ENCODE data around the gene MAP3K5.
"Not testable (repeated sequence)": the region's sequence is repeated elsewhere in the genome, so short reads cannot be mapped to it uniquely, and the experiment has no call there.

The MAP3K5 gene

DNA sequence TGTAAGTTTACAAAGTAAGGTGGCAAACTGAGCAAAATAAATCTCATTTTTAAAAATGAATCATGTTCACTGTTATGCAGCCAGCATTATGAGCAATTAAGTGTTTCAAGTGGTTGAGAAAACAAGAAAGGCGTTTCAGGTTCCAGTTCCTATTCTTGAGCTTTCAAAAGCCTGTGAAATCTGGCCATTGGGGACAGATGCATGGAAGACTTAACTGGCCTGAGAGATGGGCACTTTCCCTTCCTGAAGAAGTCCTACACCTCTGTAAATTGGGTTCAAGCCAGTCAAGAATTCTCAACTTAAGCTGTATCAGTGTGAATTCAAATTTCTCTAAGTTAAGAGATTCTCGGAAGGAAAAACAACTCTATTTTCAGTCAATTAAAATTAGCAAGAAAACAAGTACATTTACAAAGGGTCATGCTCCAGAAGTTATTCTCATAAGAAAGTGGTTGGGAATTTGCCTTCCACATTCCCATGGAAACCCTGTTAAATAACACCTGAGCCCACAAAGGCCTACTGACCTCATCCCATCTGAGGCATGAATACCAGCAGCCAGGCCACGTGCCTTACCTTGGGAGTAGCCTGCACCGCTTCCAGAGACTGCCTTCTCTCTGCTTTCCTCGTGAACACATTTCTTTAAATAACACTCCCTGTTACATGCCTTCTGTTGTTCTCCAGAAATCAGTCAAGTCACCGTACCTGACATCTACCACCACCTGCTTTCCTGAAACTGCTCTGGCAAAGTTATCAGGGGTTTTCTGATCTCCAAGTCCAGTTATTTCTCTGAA is 19.4 kb downstream of the MAP3K5 start:
- DNase-seq: no peak

DNA sequence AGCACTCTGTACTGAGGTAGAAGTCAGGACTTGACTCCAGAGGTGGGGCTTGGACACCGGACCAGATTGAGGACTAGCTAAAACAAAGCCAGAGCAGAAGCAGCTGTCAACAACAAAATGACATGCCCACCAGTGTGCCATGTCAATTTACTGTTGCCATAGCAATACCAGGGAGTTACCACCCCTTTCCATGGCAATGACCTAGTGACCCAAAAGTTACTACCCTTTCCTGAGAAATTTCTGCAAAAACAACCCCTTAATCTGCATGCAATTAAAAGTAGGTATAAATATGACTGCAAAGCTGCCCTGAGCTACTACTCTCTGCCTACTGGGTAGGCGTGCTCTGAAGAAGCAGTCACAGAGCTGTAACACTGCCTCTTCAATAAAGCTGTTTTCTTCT is 21.0 kb downstream of the MAP3K5 start:
- DNase-seq: no peak

DNA sequence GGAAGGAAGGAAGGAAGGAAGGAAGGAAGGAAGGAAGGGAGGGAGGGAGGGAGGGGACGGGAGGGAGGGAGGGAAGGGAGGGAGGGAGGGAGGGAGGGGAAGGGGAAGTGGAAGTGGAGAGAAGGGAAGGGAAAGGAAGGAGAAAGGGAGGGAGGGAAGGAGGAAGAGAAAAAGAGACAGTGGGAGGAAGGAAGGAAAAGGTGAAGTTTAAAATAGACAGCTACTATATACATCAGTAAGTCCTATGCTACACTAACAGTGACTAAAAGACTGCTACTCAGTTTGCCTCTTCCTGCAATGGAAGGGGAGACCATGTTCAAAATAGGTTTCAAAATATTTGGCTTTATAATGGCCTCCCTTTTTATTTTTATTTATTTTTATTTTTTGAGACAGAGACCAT is 22.5 kb downstream of the MAP3K5 start:
- DNase-seq: no peak

DNA sequence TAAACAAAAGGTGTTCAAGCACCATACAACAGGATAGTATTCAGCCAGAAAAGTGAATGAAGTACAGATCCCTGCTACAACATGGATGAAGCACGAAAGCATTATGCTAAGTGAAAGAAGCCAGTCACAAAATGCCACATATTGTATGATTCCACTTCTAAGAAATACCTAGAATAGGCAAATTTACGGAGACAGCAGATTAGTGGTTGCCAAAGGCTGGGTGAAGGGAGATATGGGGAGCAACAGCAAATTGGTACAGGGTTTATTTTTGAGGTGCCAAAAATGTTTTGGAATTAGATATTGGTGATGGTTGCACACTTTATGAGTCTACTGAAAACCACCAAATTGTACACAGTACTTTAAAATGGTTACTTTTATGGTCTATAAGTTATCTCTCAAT is 23.2 kb downstream of the MAP3K5 start:
- DNase-seq: no peak

DNA sequence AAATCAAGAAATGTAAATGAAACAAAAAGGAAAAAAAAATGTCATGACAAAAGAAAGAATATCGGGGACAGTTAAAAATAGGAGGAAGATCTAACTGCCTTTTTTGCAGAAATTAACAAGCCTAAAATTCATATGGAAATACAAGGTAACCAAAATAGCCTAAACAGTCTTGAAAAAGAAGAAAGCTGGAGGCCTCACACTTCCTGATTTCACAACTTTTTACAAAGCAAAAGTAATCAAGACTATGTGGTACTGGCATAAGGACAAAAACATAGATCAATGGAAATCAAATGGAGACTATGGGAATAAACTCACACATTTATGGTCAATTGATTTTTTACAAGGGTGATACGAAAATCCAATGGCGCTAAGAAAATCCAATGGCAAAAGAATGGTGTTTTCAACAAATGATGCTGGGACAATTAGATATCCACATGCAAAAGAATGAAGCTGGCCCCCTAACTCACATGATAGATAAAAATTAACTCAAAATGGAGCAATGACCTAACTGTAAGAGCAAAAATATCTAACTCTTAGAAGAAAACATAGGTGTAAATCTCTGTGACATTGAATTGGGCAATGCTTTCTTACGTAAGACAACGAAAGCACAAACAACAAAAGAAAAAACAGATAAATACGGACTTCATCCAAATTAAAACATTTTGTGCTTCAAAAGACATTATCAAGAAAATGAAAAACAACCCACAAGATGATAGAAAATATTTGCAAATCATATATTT is 24.5 kb downstream of the MAP3K5 start:
- no peak for DNase-seq

DNA sequence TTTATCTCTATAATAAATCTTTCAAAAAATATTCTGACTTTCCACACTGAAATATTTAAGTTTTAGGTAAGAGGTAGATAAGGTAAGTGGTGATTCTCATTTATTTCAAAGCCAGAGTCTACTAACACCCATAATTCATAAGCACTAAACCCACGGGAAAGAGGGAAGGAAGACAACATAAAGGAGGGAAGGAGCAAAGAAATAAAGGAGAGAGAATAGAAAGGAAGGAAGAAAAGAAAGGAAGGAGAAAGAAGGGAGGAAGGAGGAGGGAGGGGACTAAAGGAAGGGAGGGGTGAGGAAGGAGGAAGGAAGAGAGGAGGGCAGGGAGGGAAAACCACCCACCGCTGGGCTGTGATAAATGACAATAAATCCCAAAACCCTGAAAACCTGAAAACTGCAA is 25.2 kb downstream of the MAP3K5 start:
- no peak for DNase-seq

DNA sequence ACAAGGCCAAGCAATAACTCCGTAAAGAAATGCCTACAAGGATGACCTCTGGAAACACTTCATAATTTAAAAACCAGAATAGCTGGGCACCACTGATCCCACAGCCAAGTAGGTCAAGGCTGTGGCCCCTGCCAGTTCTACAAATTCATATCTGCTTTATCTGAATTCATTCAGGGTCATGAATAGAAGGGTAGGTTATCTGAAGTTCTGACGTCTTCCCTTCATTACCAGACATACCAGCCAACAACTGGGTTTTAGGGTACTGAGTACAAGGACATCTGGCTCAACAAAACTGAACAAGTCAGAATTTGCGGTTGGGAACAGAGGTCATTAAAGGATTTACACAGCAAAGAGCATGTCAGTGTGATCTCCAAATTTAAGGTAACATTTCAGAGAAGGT is 26.0 kb downstream of the MAP3K5 start:
- DNase-seq: no peak

DNA sequence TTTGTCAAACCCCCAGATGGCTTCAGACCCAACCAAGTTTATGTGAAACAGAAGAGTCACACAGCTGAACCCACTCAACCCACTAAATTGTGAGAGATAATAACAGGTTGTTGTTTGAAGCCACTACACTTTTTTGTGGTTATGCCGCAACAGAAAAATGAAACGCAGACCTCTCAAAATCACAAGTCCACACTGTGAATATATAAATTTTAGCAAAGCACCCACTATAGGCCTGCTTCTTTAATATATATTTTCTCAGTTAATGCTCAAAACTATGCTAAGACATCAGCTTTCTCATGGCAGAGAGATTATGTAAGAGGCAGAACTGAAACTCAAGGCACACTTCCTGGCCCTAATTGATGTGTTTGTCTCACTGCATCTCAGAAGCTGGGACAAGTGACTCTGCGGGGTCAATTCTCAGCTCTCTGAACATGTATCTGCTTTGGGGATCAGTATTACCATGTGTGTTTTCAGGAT is 27.7 kb downstream of the MAP3K5 start:
- no peak for DNase-seq

DNA sequence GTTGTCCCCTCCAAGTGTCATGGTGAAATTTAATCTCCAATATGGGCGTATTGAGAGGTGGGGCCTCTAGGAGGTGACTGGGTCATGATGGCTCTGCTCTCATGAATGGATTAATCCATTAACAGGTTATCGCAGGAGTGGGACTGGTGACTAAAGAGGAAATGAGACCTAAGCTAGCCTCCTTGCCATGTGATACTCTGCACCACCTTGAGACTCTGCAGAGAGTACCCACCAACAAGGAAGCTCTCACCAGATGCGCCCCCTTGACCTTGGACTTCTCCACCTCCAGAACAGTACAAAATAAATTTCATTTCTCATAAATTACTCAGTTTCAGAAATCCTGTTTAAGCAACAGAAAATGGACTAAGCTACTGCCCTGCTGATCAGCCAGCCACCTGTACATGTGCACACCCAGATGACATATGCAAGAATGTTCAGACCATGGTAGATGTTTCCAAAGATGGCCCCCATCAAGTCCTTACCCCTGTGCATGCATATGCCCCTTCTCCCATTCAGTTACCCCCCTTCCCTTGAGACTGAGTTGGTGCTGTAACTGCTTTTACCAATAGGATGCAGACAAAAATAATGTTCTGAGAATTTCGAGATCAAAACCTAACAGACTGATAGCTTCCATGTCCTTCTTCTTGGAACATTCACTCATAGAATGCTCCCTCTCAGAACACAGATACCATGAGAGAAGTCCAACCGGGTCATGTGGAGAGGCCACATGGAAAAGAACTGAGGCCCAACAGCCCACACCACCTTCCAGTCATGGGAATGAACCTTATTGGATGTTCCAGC is 28.4 kb downstream of the MAP3K5 start:
- DNase-seq: no peak

DNA sequence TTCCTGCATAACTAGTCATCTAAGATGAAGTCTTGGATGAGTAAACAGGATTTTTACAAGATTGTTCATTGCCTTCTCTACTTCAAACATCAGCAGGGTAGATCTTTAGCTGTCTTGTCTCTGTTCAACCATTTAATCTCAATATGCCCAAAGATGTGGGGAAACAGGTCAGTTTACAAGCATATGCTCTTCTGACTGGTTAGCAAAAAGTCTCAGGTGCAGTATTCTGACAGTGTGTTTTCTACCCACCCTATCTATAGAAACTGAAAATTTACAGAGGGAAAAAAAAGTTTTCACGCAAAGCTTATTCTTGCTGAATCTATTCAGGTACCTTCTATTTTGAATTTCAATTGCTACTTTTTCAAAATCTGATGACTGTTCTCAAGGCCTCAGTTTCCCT is 29.0 kb downstream of the MAP3K5 start:
- no peak for DNase-seq

DNA sequence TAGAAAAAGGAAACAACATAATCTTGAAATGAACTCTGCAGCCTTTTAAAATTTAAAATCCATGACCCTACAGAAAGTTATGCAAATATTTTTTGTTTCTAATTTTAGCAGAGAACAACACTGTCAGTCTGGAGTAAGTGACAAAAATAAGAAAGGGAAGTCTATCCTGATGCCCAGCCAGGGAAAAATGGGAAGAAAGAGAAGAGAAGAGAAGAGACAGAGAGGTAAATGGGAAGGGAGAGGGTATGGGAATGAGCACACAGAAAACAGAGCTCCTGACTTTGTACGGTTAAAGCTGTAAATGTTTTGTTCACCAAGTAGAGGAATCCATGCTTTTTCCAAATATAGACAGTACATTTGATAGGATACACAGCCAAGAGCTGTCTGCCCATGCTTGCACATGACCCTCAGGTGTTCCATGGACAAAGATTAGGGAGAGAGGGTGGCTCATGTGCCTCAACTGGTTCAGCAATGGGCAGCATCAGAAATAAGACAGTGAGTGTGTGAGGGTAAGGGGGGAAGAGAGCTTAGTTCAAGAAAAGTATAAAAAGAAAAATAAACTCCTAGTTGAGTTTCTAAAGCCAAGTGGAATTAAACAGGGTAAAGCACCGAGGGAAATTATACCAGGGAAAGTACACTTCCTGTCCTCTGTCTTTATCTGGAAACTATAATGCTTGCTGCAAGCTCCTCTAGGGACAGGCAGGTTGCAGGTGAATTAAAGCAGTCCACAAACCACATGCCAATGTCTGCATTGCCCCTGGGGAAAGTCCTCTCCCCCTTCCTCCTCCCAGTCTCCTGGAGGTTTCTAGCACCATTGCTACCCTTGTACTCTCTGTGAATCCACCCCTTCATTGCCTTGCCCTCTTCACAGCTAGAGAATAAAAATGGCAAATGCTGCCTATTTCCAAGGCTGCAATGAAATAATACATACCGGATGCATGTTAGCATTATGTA is 30.0 kb downstream of the MAP3K5 start:
- no peak for DNase-seq

DNA sequence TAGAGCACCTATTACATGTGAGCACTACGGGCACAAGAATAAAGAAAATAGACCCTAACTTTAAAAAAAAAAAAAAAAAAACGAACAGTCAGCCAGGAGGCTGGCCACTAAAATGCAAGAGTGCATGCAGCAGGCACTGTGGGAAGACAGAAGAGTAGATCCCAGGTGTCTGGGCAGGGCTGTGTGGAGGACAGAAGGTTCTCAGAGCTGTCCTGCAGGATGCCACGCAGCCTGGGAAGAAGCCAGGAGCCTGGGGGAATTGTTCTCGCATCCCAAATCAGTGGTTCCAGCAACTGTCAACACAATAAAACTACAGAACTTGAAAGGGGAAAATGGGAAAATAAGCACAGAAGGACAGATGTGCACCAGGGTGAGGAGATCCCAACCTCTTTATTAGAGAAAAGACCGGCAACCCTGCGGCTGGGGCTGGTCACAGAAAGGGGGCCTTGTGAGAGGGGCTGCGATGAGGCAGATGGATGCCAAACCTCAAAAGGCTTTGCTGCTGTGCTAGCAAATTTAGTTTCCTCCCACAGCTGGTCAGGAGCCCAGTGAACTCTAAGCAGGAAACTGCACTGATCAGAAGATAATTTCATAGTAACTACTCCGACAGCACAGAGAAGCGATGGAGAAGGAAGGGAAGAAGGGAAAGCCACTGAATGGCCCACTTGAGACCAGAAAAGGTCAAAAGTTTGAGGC is 30.9 kb downstream of the MAP3K5 start:
- DNase-seq: no peak

DNA sequence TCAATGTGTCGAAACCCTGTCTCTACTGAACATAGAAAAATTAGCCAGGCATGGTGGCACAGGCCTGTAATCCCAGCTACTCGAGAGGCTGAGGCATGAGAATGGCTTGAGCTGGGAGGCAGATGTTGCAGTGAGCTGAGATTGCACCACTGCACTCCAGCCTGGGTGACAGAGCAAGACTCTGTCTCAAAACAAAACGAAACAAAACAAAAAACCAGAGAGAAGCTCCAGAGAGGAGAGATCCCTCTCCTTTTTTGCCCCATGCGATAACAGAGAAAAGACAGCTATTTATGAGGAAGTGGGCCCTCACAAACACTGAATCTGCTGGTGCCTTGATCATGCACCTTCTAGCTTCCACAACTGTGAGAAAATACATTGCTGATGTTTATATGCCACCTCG is 31.5 kb downstream of the MAP3K5 start:
- DNase-seq: not testable (repeated sequence)

DNA sequence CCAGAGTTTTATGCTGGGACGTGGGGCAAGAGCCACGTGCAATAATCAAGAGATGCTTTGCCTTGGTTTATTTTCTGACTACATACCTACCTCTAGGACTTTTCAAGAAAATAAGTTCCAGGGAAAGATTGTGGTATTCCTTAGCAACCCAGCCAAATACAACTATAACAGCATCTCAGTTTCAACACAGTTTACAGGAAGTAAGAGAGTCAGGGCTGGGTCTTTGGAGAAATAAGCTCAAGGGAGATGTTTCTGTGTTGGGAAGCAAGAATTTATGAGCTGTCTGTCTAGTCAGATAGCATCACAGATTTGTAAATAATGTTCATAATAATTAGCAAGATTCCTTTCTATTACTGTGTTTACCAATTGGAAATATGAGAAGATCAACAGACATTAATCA is 35.1 kb downstream of the MAP3K5 start:
- no peak for DNase-seq

DNA sequence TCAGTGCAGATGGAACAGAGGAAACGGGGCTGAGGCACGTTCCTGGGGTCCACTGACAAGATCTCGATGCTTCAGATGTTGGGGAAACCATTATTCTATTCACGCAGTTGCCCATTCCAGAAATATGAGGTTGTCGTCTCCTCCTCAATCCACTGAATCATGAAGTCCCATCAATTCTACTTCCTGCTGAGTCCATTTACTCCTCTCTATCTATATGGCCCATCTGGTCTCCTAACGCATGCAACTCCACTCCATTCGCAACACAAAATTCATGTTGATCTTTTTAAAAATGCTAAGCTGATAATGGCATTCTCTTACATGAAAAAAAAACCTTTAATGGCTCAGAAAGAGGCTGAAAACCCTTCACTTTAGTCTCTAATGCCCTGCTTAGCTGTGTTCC is 37.5 kb downstream of the MAP3K5 start:
- no peak for DNase-seq

DNA sequence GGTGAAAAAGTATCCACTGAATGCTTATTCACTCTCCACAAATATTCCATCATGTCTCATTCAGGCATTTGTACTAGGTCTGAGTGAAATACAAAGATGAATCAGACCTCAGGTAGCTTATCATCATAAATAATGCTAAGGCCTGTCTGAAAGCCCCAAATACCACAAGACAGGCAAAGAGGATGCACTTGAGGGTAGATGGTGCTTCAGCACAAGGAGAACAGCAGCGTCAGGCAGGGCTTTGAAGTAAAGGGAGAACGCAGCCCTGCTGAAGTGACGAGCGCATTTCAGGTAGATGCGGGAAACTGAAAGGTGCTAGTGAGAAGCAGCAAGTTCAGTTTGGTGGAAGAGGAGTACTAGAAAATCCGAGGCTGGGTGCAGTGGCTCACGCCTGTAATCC is 38.7 kb downstream of the MAP3K5 start:
- no peak for DNase-seq

DNA sequence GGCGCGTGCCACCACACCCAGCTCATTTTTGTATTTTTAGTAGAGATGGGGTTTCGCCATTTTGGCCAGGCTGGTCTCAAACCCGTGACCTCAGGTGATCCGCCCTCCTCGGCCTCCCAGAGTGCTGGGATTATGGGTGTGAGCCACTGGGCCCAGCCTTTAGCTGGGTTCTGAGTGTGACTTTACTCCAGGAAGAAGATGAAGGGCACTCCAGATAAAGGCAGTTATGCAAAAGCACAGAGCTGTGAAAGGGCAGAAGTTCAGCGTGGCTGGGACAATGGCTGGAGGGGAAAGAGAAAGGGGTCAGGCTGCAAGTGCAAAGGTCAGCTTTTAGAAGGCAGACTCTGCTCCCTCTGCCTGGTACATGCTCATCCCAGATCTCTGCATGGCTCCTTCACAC is 39.7 kb downstream of the MAP3K5 start:
- DNase-seq: no peak

DNA sequence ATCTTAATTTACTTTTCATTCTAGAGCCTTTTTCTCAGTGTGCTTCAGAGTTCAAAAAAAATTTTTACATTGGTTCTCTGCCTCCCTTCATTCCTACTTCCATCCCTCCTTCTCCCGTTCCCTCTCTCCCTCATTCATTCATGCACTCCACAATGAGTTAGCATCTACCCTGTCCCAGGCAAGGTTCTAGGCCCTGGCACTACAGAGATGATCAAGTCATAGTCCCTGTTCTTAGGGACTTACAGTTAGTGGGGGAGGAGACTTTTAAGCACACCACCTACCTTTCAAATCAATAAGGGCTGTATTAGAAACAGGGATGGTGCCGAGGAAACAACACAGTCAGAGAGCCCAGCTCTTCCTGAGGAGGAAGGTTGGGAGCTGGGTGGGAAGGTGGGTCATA is 40.3 kb downstream of the MAP3K5 start:
- no peak for DNase-seq

DNA sequence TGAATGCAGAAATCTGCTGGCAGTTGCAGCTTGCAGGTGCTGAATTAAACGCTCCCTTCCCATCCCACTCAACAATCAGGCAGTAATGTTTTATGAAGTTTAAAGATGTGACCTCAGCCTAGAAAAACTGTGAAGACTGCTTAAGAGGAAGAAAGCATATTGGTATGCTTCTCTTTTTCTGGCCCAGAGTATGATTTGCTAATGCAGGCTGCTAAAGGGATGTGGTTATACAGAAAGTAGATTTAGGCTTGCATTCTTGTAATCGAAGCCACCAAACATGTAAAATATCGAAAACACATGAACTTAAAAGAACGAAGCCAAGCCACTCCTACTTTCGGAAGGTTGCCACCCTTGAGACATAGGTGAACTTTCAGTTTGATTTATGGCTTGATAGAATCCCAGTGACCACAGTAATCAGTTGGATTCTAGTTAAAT is 40.7 kb downstream of the MAP3K5 start:
- no peak for DNase-seq

DNA sequence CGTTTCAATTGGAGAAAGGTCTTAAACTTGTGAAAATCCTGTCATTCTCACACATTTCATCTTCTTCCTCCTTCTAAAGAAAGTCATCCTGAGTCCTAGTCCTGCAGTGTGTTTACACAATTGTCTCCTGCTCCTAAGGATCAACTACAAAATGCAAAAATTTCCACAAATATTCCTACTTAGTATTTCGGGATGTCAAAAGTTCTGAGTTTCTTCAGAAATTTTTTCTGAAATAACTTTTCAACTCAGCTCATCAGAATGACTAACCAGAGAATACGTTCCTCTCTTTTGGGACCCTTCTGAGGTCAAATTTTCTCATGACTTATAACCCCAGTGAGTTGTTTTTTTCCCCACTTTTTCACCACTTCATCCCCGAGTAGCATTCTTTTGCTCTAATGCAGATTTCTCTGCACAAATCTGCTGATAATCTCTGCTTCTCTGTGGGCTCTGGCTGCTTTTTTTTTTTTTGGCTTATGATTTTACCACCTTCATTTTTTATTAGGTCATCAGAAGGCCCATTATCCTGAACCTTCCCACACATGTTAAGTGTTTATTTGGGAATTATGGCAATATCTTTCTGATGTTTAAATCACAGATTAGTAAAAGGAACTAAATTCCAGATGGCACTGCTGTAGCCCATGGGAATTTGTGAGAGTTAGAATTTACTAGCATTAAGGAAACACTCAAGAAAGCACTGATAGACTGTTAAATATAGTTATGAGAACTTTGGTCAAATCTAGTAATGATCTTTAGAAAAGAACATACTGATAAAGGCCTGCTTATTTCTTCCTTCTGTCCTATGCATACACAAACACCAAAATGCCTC is 41.4 kb downstream of the MAP3K5 start:
- DNase-seq: no peak
